Measurements from ENCODE around the gene NKAP.

The NKAP gene

GRCh38 chrX:119954374-119954773 lies 10.8 kb upstream of the NKAP start:
- no peak overlapping the region for H3K4me3 ChIP-seq (ENCODE audit: control insufficient read depth, low read depth, low read length)
- DNase-seq (ENCODE audit: low read depth), result no peak
- TF ChIP-seq, protein P1, sequence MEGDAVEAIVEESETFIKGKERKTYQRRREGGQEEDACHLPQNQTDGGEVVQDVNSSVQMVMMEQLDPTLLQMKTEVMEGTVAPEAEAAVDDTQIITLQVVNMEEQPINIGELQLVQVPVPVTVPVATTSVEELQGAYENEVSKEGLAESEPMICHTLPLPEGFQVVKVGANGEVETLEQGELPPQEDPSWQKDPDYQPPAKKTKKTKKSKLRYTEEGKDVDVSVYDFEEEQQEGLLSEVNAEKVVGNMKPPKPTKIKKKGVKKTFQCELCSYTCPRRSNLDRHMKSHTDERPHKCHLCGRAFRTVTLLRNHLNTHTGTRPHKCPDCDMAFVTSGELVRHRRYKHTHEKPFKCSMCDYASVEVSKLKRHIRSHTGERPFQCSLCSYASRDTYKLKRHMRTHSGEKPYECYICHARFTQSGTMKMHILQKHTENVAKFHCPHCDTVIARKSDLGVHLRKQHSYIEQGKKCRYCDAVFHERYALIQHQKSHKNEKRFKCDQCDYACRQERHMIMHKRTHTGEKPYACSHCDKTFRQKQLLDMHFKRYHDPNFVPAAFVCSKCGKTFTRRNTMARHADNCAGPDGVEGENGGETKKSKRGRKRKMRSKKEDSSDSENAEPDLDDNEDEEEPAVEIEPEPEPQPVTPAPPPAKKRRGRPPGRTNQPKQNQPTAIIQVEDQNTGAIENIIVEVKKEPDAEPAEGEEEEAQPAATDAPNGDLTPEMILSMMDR (conservative IDR thresholded peaks at IDR 0.05; ENCODE audit: control insufficient read depth, insufficient read depth, low read depth, low read length), result no peak

DNA sequence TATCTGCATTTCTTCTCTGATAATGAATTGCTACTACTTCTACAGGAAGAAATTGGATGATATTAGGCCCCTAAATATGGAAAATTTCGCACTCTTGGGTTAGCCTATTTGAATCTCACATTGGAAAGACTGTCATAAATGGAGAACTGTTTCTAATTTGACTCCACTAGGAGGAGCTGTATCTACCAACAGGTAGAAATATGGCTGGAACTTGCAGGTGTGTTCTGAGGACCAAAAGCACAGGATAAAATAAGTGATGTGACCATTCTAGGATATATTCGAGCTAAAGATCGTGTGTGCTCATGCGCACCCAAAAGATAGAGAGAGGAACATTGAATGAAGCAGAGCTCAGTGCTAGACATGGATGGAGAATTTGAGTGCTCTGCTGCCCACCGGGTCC lies 4.8 kb upstream of the NKAP start:
- no peak overlapping the region for H3K4me3 ChIP-seq (ENCODE audit: control insufficient read depth, low read depth, low read length)
- no peak for DNase-seq (ENCODE audit: low read depth)
- TF ChIP-seq, protein P1 (conservative IDR thresholded peaks at IDR 0.05; ENCODE audit: control insufficient read depth, insufficient read depth, low read depth, low read length), result peak; percentile 7

DNA sequence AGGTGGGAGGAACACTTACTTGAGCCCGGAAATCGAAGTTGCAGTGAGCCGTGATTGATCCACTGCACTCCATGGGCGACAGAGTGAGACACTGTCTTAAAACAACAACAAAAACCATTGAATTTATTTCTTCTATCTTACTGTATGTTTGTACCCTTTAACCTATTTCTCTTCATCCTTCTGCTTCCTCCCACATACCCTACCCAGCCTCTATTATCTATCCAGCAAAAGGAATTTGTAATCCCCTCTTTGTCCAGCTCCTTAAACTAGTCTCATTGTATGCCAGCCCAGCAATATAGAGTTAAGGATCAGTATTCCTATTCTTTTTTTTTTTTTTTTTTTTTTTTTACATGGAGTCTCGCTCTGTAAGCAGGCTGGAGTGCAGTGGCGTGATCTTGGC lies 1.9 kb upstream of the NKAP start:
- no peak for DNase-seq (ENCODE audit: low read depth)
- TF ChIP-seq, protein P1 (conservative IDR thresholded peaks at IDR 0.05; ENCODE audit: control insufficient read depth, insufficient read depth, low read depth, low read length), result no peak
- no peak overlapping the region for H3K4me3 ChIP-seq (ENCODE audit: control insufficient read depth, low read depth, low read length)

DNA sequence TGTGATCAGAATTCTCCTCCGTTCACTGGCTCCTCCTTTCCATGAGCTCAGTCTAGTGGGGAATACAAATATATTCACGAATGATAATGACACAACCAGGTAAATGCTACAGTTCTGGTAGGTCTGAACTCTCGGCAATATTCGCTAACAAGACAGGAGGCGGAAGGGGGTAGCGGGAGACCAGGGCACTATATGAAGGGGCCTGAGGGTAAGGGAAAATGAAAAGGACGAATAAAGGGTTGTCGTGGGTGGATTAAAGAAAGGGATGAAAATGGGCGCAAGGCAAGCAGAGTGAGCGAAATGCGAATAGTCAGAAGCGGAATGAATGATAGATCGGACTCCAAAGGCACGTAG lies 743 bp downstream of the NKAP start:
- peak overlapping the region; percentile 62 for H3K4me3 ChIP-seq (ENCODE audit: control insufficient read depth, low read depth, low read length)
- no peak for DNase-seq (ENCODE audit: low read depth)
- TF ChIP-seq, protein P1 (conservative IDR thresholded peaks at IDR 0.05; ENCODE audit: control insufficient read depth, insufficient read depth, low read depth, low read length), result no peak

DNA sequence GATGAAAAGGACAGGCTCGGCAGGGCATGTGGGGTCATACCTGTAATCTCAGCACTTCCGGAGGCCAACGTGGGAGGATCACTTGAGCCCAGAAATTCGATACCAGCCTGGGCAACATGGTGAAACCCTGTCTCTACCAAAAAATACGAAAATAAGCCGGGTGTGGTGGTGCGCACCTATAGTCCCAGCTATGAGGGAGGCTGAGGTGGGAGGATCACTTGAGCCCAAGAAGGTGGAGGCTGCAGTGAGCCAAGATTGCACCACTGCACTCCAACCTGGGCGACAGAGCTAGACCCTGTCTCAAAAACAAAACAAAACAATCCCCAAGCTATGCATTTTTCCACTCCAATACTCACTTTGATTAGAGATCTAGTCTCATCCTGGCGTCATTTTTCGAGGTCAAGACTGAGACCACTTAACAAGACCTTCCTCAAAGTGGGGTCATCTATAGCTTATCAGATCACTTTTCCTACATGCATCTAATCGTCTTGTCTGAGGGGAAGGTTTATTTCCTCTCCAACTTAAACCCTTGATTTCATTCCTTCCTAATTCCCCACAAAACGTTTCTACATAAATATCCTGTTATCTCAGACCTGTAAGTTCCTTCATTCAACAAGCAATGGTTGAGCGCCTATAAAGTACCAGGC lies 1.3 kb downstream of the NKAP start:
- TF ChIP-seq, protein P1 (conservative IDR thresholded peaks at IDR 0.05; ENCODE audit: control insufficient read depth, insufficient read depth, low read depth, low read length), result no peak
- no peak for DNase-seq (ENCODE audit: low read depth)
- H3K4me3 ChIP-seq (ENCODE audit: control insufficient read depth, low read depth, low read length), result peak overlapping the region; percentile 62

- H3K4me3 ChIP-seq (ENCODE audit: control insufficient read depth, low read depth, low read length), result no peak overlapping the region
- TF ChIP-seq, protein P1 (conservative IDR thresholded peaks at IDR 0.05; ENCODE audit: control insufficient read depth, insufficient read depth, low read depth, low read length), result no peak
- no peak for DNase-seq (ENCODE audit: low read depth)
These were observed 2.2 kb downstream of the NKAP start for GRCh38 chrX:119941336-119941735.
